ENCODE measurements around the gene EDC4. TPM values are rescaled to one million over a fixed set of nuclear protein-coding genes. Genes with fewer than 3 reads are reported as not detected.
A peak's percentile ranks its signal among the peaks of the same experiment; 100 is the strongest.

Gene EDC4
- total and polyA plus RNA-seq, 2 of the 8 experiments (the other 6 are each of a cell fraction or from before 2014, with no cell fraction given): 58.5 to 72.7 TPM

DNA sequence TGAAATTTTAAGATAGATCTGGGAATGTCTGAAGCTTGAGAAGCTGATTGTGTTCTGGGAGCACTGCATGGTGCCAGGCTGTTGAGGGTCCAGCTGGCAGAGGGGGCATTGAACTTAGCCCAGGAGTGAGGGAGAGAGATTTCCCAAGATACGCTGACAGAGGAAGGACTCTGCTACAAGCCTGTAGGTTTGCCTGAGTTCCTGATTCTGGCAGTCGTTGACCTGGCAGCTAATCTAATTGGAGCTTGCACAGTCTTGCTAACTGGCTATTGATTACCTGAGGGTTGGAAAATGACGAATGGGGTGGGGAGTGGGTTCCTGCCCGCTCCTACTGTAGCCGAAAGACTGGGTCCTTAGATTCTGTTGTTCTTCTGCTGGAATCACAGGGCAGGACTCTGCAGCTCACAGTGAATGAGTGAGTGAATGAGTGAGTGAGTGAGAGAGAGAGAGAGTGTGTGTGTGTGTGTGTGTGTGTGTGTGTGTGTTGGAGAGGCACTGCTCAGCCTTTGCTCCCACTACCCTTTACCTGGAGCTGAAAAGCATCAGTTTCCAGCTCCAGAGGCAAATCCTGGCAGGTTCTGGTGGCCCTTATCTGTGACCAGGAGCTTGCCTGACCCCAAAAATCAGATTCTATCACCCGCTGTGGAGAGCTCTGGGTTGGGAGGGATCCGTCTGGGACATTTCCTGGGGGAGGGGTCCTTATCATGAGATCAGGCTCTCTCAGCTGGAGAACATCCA lies 42.1 kb downstream of the EDC4 start:
- Histone ChIP-seq H3K56ac (replicated peaks; ENCODE audit: insufficient read length, low read depth, low read length) (no peak overlapping the region), H2BK20ac (ENCODE audit: low read length) (no peak overlapping the region), H3K14ac (ENCODE audit: insufficient read length) (no peak overlapping the region), H2BK120ac (replicated peaks; ENCODE audit: low read depth, low read length) (no peak overlapping the region), H2BK12ac (ENCODE audit: low read depth, low read length) (no peak overlapping the region), H3K23ac (ENCODE audit: insufficient read length) (no peak overlapping the region), H2AFZ (ENCODE audit: low read length) (no peak overlapping the region), H3K18ac (ENCODE audit: extremely low read depth, low read length) (peak overlapping the region; percentile 24; the same call in 1 of the 2 replicates), H4K8ac (ENCODE audit: extremely low read depth, insufficient read depth, low read length) (no peak overlapping the region), H3K27me3 (replicated peaks in 1 of 4; ENCODE audit: control insufficient read depth in 3 of 4, extremely low read depth in 1 of 4, insufficient read depth in 3 of 4, low read length in 3 of 4) (no peaks in the 10 kb centered on the region), H4K5ac (ENCODE audit: insufficient read length, low read depth, low read length) (no peak overlapping the region), H3K4me2 (ENCODE audit: insufficient read depth in 1 of 2, low read depth in 2 of 2, low read length in 2 of 2) (0 out of 4 replicates have a peak overlapping the region, but pooled peaks have one; percentile 6 to 12), H3K9me3 (ENCODE audit: insufficient read depth in 2 of 2, low read depth in 1 of 2, low read length in 1 of 2) (no peaks in the 10 kb centered on the region), H3K79me1 (ENCODE audit: low read depth, low read length) (peaks cover 10% of the 10 kb centered on the region), H2AK5ac (ENCODE audit: low read depth, low read length) (no peak overlapping the region), H3K27ac (ENCODE audit: low read depth, low read length) (peak overlapping the region; percentile 22; the same call in 1 of the 2 replicates), H3K4me3 (ENCODE audit: extremely low read depth in 1 of 4, insufficient read depth in 2 of 4, low read depth in 3 of 4, low read length in 4 of 4) (no peak overlapping the region), H3K4ac (replicated peaks; ENCODE audit: insufficient read length, low read depth, low read length) (no peak overlapping the region), H2BK5ac (ENCODE audit: low read depth, low read length) (no peak overlapping the region; the same call in 1 of the 2 replicates), H2BK15ac (ENCODE audit: low read length) (no peak overlapping the region), H4K20me1 (replicated peaks in 1 of 2; ENCODE audit: control insufficient read depth in 1 of 2, insufficient read depth in 2 of 2, low read length in 2 of 2) (peaks cover 2 to 5% of the 10 kb centered on the region in 2 experiments), H3K23me2 (ENCODE audit: low read depth, low read length) (no peaks in the 10 kb centered on the region), H4K91ac (replicated peaks; ENCODE audit: insufficient read length, low read length) (no peak overlapping the region), H3K9ac (replicated peaks in 1 of 4; ENCODE audit: extremely low read depth in 1 of 4, low read depth in 3 of 4, low read length in 3 of 4) (peak overlapping the region in 1 of 4 experiments; percentile 56; a peak in 2 of 7 replicates), H3K79me2 (ENCODE audit: control insufficient read depth in 1 of 2, insufficient read depth in 2 of 2, low read length in 2 of 2) (no peaks in the 10 kb centered on the region; a peak in 1 of 4 replicates), H3K4me1 (replicated peaks in 1 of 4; ENCODE audit: control insufficient read depth in 3 of 4, insufficient read depth in 4 of 4, low read length in 3 of 4) (peaks cover 0 to 10% (median 4%) of the 10 kb centered on the region in 4 experiments; a peak in 6 of 7 replicates), H3K36me3 (ENCODE audit: control insufficient read depth in 2 of 4, insufficient read depth in 4 of 4, low read length in 3 of 4) (peaks cover 0 to under 1% (median 0%) of the 10 kb centered on the region in 4 experiments; a peak in 2 of 8 replicates)
- FAIRE-seq (no peak), DNase-seq (ENCODE audit: low read depth in 1 of 2, low spot score in 2 of 2) (no peak)
- POLR2A ChIA-PET (ENCODE audit: partially characterized antibody): interaction anchor here (0.9 to 2.0 kb wide), 9 partner anchors 10 to 143 kb away, joined by 3 to 9 read pairs (median 3); partner anchors contain the start of genes PSKH1 and PSMB10
- CTCF ChIA-PET (ENCODE audit: partially characterized antibody): interaction anchor here (0.7 to 4.1 kb wide), 14 partner anchors 11 to 401 kb away, joined by 3 to 39 read pairs (median 4); partner anchors contain the start of genes LCAT and NRN1L
- WGBS, 2 experiments (ENCODE audit: extremely low coverage in 1 of 2, insufficient coverage in 1 of 2, insufficient read length in 1 of 2, insufficient replicate concordance in 2 of 2, low coverage in 1 of 2, low lambda C conversion rate in 2 of 2, missing lambda C conversion rate in 1 of 2): 78% methylated on average over 7 of the region's 7 CpGs; no CpG with 5 or more reads in 1 of the 2 experiments

Measured in H1 (cell line).